ENCODE measurements around the gene CRYBG2.

Gene CRYBG2

GRCh38 chr1:26288311-26288941 is 65.5 kb downstream of the CRYBG2 start:
- Histone ChIP-seq H3K27ac (ENCODE audit: insufficient read depth, low read depth, low read length, poor library complexity, severe bottlenecking) (no peak overlapping the region), H3K27me3 (ENCODE audit: control insufficient read depth, insufficient read depth, low read length, poor library complexity, severe bottlenecking) (no peaks in the 10 kb centered on the region), H3K36me3 (ENCODE audit: control insufficient read depth, insufficient read depth, low read length) (no peaks in the 10 kb centered on the region), H3K4me1 (ENCODE audit: control insufficient read depth, insufficient read depth, low read length) (peaks cover 30% of the 10 kb centered on the region), H3K9me3 (ENCODE audit: control insufficient read depth, low read length) (no peaks in the 10 kb centered on the region), H3K4me3 (ENCODE audit: insufficient read depth, low read depth, low read length) (no peak overlapping the region)
- 88 to 92% methylated on average over 5 of the region's 5 CpGs for WGBS, 2 experiments

GRCh38 chr1:26287811-26288210 is 66.1 kb downstream of the CRYBG2 start:
- peaks cover 32% of the 10 kb centered on the region for H3K4me1 ChIP-seq (ENCODE audit: control insufficient read depth, insufficient read depth, low read length)
- WGBS, 2 experiments, result 87 to 96% methylated on average over 5 of the region's 5 CpGs
- H3K36me3 ChIP-seq (ENCODE audit: control insufficient read depth, insufficient read depth, low read length), result no peaks in the 10 kb centered on the region
- H3K27ac ChIP-seq (ENCODE audit: insufficient read depth, low read depth, low read length, poor library complexity, severe bottlenecking), result no peak overlapping the region
- H3K4me3 ChIP-seq (ENCODE audit: insufficient read depth, low read depth, low read length), result no peak overlapping the region
- no peaks in the 10 kb centered on the region for H3K27me3 ChIP-seq (ENCODE audit: control insufficient read depth, insufficient read depth, low read length, poor library complexity, severe bottlenecking)
- H3K9me3 ChIP-seq (ENCODE audit: control insufficient read depth, low read length), result no peaks in the 10 kb centered on the region

- no peaks in the 10 kb centered on the region for H3K36me3 ChIP-seq (ENCODE audit: control insufficient read depth, insufficient read depth, low read length)
- H3K4me1 ChIP-seq (ENCODE audit: control insufficient read depth, insufficient read depth, low read length), result peaks cover 38% of the 10 kb centered on the region
- no peak overlapping the region for H3K4me3 ChIP-seq (ENCODE audit: insufficient read depth, low read depth, low read length)
- H3K27ac ChIP-seq (ENCODE audit: insufficient read depth, low read depth, low read length, poor library complexity, severe bottlenecking), result no peak overlapping the region
- no peaks in the 10 kb centered on the region for H3K9me3 ChIP-seq (ENCODE audit: control insufficient read depth, low read length)
- 95% methylated on average over 8 of the region's 8 CpGs for WGBS, 2 experiments
- no peaks in the 10 kb centered on the region for H3K27me3 ChIP-seq (ENCODE audit: control insufficient read depth, insufficient read depth, low read length, poor library complexity, severe bottlenecking)
These were observed 66.8 kb downstream of the CRYBG2 start for GRCh38 chr1:26287033-26287711.

- no peak overlapping the region for H3K4me3 ChIP-seq (ENCODE audit: insufficient read depth, low read depth, low read length)
- no peaks in the 10 kb centered on the region for H3K27me3 ChIP-seq (ENCODE audit: control insufficient read depth, insufficient read depth, low read length, poor library complexity, severe bottlenecking)
- H3K9me3 ChIP-seq (ENCODE audit: control insufficient read depth, low read length), result no peaks in the 10 kb centered on the region
- no peak overlapping the region for H3K27ac ChIP-seq (ENCODE audit: insufficient read depth, low read depth, low read length, poor library complexity, severe bottlenecking)
- H3K4me1 ChIP-seq (ENCODE audit: control insufficient read depth, insufficient read depth, low read length), result peaks cover 42% of the 10 kb centered on the region
- no peaks in the 10 kb centered on the region for H3K36me3 ChIP-seq (ENCODE audit: control insufficient read depth, insufficient read depth, low read length)
- 55 to 68% methylated on average over 2 of the region's 2 CpGs for WGBS, 2 experiments
These were observed 67.9 kb downstream of the CRYBG2 start for GRCh38 chr1:26286064-26286416.

GRCh38 chr1:26285366-26286063 is 68.4 kb downstream of the CRYBG2 start:
- Histone ChIP-seq H3K9me3 (ENCODE audit: control insufficient read depth, low read length) (no peaks in the 10 kb centered on the region), H3K4me3 (ENCODE audit: insufficient read depth, low read depth, low read length) (no peak overlapping the region), H3K36me3 (ENCODE audit: control insufficient read depth, insufficient read depth, low read length) (no peaks in the 10 kb centered on the region), H3K27ac (ENCODE audit: insufficient read depth, low read depth, low read length, poor library complexity, severe bottlenecking) (no peak overlapping the region), H3K27me3 (ENCODE audit: control insufficient read depth, insufficient read depth, low read length, poor library complexity, severe bottlenecking) (no peaks in the 10 kb centered on the region), H3K4me1 (ENCODE audit: control insufficient read depth, insufficient read depth, low read length) (peaks cover 42% of the 10 kb centered on the region)
- 78 to 79% methylated on average over 19 of the region's 19 CpGs for WGBS, 2 experiments

- H3K4me1 ChIP-seq (ENCODE audit: control insufficient read depth, insufficient read depth, low read length), result peaks cover 39% of the 10 kb centered on the region
- no peak overlapping the region for H3K4me3 ChIP-seq (ENCODE audit: insufficient read depth, low read depth, low read length)
- no peak overlapping the region for H3K27ac ChIP-seq (ENCODE audit: insufficient read depth, low read depth, low read length, poor library complexity, severe bottlenecking)
- no peaks in the 10 kb centered on the region for H3K36me3 ChIP-seq (ENCODE audit: control insufficient read depth, insufficient read depth, low read length)
- no peaks in the 10 kb centered on the region for H3K27me3 ChIP-seq (ENCODE audit: control insufficient read depth, insufficient read depth, low read length, poor library complexity, severe bottlenecking)
- 50% methylated on average over 22 of the region's 22 CpGs for WGBS, 2 experiments
- H3K9me3 ChIP-seq (ENCODE audit: control insufficient read depth, low read length), result no peaks in the 10 kb centered on the region
These were observed 69.2 kb downstream of the CRYBG2 start for GRCh38 chr1:26284597-26285347.

GRCh38 chr1:26283871-26284596 is 69.9 kb downstream of the CRYBG2 start:
- 91 to 95% methylated on average over 12 of the region's 12 CpGs for WGBS, 2 experiments
- no peaks in the 10 kb centered on the region for H3K9me3 ChIP-seq (ENCODE audit: control insufficient read depth, low read length)
- no peaks in the 10 kb centered on the region for H3K36me3 ChIP-seq (ENCODE audit: control insufficient read depth, insufficient read depth, low read length)
- no peaks in the 10 kb centered on the region for H3K27me3 ChIP-seq (ENCODE audit: control insufficient read depth, insufficient read depth, low read length, poor library complexity, severe bottlenecking)
- H3K4me1 ChIP-seq (ENCODE audit: control insufficient read depth, insufficient read depth, low read length), result peaks cover 38% of the 10 kb centered on the region
- H3K4me3 ChIP-seq (ENCODE audit: insufficient read depth, low read depth, low read length), result no peak overlapping the region
- no peak overlapping the region for H3K27ac ChIP-seq (ENCODE audit: insufficient read depth, low read depth, low read length, poor library complexity, severe bottlenecking)

GRCh38 chr1:26283279-26283853 is 70.6 kb downstream of the CRYBG2 start:
- no peaks in the 10 kb centered on the region for H3K9me3 ChIP-seq (ENCODE audit: control insufficient read depth, low read length)
- H3K27me3 ChIP-seq (ENCODE audit: control insufficient read depth, insufficient read depth, low read length, poor library complexity, severe bottlenecking), result no peaks in the 10 kb centered on the region
- H3K4me1 ChIP-seq (ENCODE audit: control insufficient read depth, insufficient read depth, low read length), result peaks cover 38% of the 10 kb centered on the region
- 93 to 97% methylated on average over 4 of the region's 4 CpGs for WGBS, 2 experiments
- H3K27ac ChIP-seq (ENCODE audit: insufficient read depth, low read depth, low read length, poor library complexity, severe bottlenecking), result no peak overlapping the region
- no peaks in the 10 kb centered on the region for H3K36me3 ChIP-seq (ENCODE audit: control insufficient read depth, insufficient read depth, low read length)
- no peak overlapping the region for H3K4me3 ChIP-seq (ENCODE audit: insufficient read depth, low read depth, low read length)

- 73 to 77% methylated on average over 21 to 22 of the region's 22 CpGs for WGBS, 2 experiments
- Histone ChIP-seq H3K27me3 (ENCODE audit: control insufficient read depth, insufficient read depth, low read length, poor library complexity, severe bottlenecking) (no peaks in the 10 kb centered on the region), H3K9me3 (ENCODE audit: control insufficient read depth, low read length) (no peaks in the 10 kb centered on the region), H3K4me3 (ENCODE audit: insufficient read depth, low read depth, low read length) (no peak overlapping the region), H3K27ac (ENCODE audit: insufficient read depth, low read depth, low read length, poor library complexity, severe bottlenecking) (peak overlapping the region; percentile 67), H3K36me3 (ENCODE audit: control insufficient read depth, insufficient read depth, low read length) (peaks cover 9% of the 10 kb centered on the region), H3K4me1 (ENCODE audit: control insufficient read depth, insufficient read depth, low read length) (peaks cover 37% of the 10 kb centered on the region)
These were observed 71.5 kb downstream of the CRYBG2 start for GRCh38 chr1:26282401-26282918.
